Panc1 (cell line): ENCODE data around the gene NR2E1. TPM values are rescaled to one million over a fixed set of nuclear protein-coding genes. Genes with fewer than 3 reads are reported as not detected.
A peak's percentile ranks its signal among the peaks of the same experiment; 100 is the strongest.

Experiments used
- ATAC-seq: fragments of 200-7000 bp; cut with Tn5 transposase; 2 replicates; pipeline ENCODE4 v1.9.1; 2020; ENCODE audit warnings: mild to moderate bottlenecking, moderate library complexity
- BruUV-seq: library from RNA; stranded (reverse); fragments of 400-500 nt; replicated peaks from 2 replicates; lab custom pipeline; 2021; lab: Mats Ljungman, UMichigan
- CTCF ChIA-PET: fragments of 300-600 bp; sonication (Branson Sonifier 250); formaldehyde crosslinking; loops from one replicate; lab custom pipeline; 2022; ENCODE audit warnings: antibody characterized with exemption; lab: Charles Lee
- POLR2A ChIA-PET: fragments of 300-600 bp; sonication (Branson Sonifier 250); formaldehyde crosslinking; loops from one replicate; lab custom pipeline; 2022; ENCODE audit warnings: antibody characterized with exemption; lab: Charles Lee
- DNase-seq: peaks from one replicate; pipeline ENCODE4 v3.0.0-alpha.2; 2010; ENCODE audit warnings: low read depth, low spot score
- H3K27ac ChIP-seq: 2 replicates; pipeline ENCODE4 v1.5.1; 2011; ENCODE audit warnings: mild to moderate bottlenecking, low read length, inconsistent platforms
- H3K27me3 ChIP-seq: fragments of 200-500 bp; sonication (Bioruptor generic); 2 replicates; pipeline ENCODE4 v1.6.0; 2014; ENCODE audit warnings: low read length, inconsistent platforms; ENCODE audit not compliant: control insufficient read depth, insufficient read depth
- H3K36me3 ChIP-seq: fragments of 200-500 bp; sonication (Bioruptor generic); 2 replicates; pipeline ENCODE4 v1.5.1; 2014; ENCODE audit warnings: inconsistent platforms, mild to moderate bottlenecking, low read length, moderate library complexity; ENCODE audit not compliant: control insufficient read depth, insufficient read depth
- H3K4me1 ChIP-seq: 2 replicates; pipeline ENCODE4 v1.5.1; 2011; ENCODE audit warnings: inconsistent platforms, mild to moderate bottlenecking, low read length, moderate library complexity; ENCODE audit not compliant: control insufficient read depth, insufficient read depth
- H3K4me3 ChIP-seq, 2 experiments: 2 replicates each; pipeline ENCODE4 v1.5.1; 2011 to 2012; ENCODE audit warnings: low read depth in 2 of 2, low read length in 2 of 2, mild to moderate bottlenecking in 2 of 2, inconsistent platforms in 1 of 2, moderate library complexity in 1 of 2
- H3K9me3 ChIP-seq: fragments of 200-500 bp; sonication (Bioruptor generic); 2 replicates; pipeline ENCODE4 v1.5.1; 2014; ENCODE audit warnings: low read depth, mild to moderate bottlenecking, inconsistent platforms, low read length, moderate library complexity; ENCODE audit not compliant: control insufficient read depth, insufficient read depth
- POLR2AphosphoS5 ChIP-seq: IDR thresholded peaks from 2 replicates; pipeline ENCODE4 v1.6.1; 2012; ENCODE audit warnings: mild to moderate bottlenecking, low read depth, low read length, moderate library complexity
- SIN3A ChIP-seq: IDR thresholded peaks from 2 replicates; pipeline ENCODE4 v1.6.1; 2012; ENCODE audit warnings: low read depth, mild to moderate bottlenecking, low read length, moderate library complexity, borderline replicate concordance; ENCODE audit not compliant: insufficient read depth
- TCF7L2 ChIP-seq: IDR thresholded peaks from 2 replicates; pipeline ENCODE4 v1.6.1; 2011; ENCODE audit warnings: mild to moderate bottlenecking, low read depth, low read length, inconsistent platforms
- in situ Hi-C: cut with HindIII; loops from 2 replicates; pipeline ENCODE4 v1.10.0; 2016; ENCODE audit warnings: low sequenced_read_pairs, low pct_unique_long_range_greater_than_20kb
- intact Hi-C: fragments of 100-400 bp; cut with micrococcal nuclease; formaldehyde crosslinking; loops from one replicate; pipeline ENCODE4 v1.10.0; 2022; ENCODE audit not compliant: unreplicated experiment
- total RNA-seq: library from RNA; stranded (reverse); gene quantifications from one replicate; pipeline ENCODE4 v1.2.1, GENCODE V29; 2021; ENCODE audit not compliant: unreplicated experiment
- TF ChIP-seq, protein P1 (sequence below): fragments of 450-650 bp; IDR thresholded peaks from 2 replicates; pipeline ENCODE4 v1.5.1; 2017; ENCODE audit warnings: mild to moderate bottlenecking
- TF ChIP-seq, protein P2 (sequence below), 2 experiments: IDR thresholded peaks; 2 replicates each; pipeline ENCODE4 v1.6.1; 2011 to 2012; ENCODE audit warnings: low read depth in 2 of 2, control low read depth in 1 of 2, low read length in 1 of 2, mild to moderate bottlenecking in 1 of 2, moderate library complexity in 1 of 2; ENCODE audit not compliant: insufficient read depth in 1 of 2

Gene NR2E1
- total RNA-seq, 1 experiment from 2014 or later, result 0.13 TPM

DNA sequence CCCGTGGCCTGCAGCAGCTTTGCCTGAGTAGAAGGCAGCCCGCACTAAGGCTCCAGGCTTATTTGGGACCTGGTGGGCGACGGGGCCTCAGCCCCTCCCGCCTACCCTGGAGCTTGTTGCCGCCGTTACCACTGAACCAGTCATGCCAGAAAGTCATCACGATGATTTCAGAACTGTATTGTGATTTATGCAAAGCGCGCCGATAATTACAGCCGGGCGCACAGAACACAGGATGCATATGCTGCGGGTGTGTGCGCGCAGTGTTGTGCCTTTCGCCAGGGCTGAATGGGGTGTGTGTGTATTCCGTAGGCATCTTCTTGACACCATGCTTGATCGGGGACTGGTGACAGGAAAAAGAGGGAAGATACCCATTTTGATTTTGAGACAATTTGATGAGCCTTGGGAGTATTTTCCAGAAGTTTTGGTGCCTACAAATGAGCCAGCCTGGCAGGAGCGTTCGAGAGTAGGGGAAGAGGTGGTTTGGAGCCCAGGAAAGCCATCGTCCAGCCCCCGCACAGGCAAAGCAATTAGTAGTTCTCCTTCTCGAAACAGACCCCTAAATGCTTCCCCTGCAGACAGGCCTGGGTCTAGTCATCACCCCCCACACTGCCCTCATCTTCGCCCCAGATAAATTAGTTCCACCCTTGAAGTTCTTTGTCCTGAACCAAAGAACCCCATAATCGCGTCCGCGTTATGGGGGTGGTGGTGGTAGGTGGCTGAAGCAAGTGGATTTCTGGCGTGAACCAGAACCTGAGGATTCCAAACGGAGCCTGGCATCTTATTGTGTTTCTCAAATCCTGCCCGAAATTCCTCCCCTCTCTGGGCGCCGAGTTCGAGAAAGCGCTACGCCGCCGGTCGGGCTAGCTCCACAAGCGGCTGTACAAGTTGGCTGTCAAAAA is 1.9 kb upstream of the NR2E1 start:
- H3K4me1 ChIP-seq, result peaks cover 12% of the 10 kb centered on the region; the same call in 1 of the 2 replicates
- intact Hi-C loops, result no loop called here
- ChIA-PET CTCF (interaction anchor here (0.5 kb wide), 1 partner anchor 29 kb away, joined by 6 read pairs; no protein-coding TSS in a partner anchor), POLR2A (no interaction called here)
- TF ChIP-seq SIN3A (no peak), TCF7L2 (no peak), POLR2AphosphoS5 (no peak)
- TF ChIP-seq, protein P1, sequence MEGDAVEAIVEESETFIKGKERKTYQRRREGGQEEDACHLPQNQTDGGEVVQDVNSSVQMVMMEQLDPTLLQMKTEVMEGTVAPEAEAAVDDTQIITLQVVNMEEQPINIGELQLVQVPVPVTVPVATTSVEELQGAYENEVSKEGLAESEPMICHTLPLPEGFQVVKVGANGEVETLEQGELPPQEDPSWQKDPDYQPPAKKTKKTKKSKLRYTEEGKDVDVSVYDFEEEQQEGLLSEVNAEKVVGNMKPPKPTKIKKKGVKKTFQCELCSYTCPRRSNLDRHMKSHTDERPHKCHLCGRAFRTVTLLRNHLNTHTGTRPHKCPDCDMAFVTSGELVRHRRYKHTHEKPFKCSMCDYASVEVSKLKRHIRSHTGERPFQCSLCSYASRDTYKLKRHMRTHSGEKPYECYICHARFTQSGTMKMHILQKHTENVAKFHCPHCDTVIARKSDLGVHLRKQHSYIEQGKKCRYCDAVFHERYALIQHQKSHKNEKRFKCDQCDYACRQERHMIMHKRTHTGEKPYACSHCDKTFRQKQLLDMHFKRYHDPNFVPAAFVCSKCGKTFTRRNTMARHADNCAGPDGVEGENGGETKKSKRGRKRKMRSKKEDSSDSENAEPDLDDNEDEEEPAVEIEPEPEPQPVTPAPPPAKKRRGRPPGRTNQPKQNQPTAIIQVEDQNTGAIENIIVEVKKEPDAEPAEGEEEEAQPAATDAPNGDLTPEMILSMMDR, result no peak
- TF ChIP-seq, protein P2, sequence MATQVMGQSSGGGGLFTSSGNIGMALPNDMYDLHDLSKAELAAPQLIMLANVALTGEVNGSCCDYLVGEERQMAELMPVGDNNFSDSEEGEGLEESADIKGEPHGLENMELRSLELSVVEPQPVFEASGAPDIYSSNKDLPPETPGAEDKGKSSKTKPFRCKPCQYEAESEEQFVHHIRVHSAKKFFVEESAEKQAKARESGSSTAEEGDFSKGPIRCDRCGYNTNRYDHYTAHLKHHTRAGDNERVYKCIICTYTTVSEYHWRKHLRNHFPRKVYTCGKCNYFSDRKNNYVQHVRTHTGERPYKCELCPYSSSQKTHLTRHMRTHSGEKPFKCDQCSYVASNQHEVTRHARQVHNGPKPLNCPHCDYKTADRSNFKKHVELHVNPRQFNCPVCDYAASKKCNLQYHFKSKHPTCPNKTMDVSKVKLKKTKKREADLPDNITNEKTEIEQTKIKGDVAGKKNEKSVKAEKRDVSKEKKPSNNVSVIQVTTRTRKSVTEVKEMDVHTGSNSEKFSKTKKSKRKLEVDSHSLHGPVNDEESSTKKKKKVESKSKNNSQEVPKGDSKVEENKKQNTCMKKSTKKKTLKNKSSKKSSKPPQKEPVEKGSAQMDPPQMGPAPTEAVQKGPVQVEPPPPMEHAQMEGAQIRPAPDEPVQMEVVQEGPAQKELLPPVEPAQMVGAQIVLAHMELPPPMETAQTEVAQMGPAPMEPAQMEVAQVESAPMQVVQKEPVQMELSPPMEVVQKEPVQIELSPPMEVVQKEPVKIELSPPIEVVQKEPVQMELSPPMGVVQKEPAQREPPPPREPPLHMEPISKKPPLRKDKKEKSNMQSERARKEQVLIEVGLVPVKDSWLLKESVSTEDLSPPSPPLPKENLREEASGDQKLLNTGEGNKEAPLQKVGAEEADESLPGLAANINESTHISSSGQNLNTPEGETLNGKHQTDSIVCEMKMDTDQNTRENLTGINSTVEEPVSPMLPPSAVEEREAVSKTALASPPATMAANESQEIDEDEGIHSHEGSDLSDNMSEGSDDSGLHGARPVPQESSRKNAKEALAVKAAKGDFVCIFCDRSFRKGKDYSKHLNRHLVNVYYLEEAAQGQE (IDR thresholded peaks at IDR 0.05; ENCODE audit: insufficient read depth in 1 of 2, low read depth in 2 of 2, low read length in 1 of 2), result no peak
- no peaks in the 10 kb centered on the region; the same call in 1 of the 2 replicates for H3K36me3 ChIP-seq
- no peak overlapping the region for H3K27ac ChIP-seq
- H3K27me3 ChIP-seq, result peaks cover 63% of the 10 kb centered on the region
- peak overlapping the region in 1 of 2 experiments; percentile 65; a peak in 1 of 4 replicates for H3K4me3 ChIP-seq
- no peaks in the 10 kb centered on the region for H3K9me3 ChIP-seq
- peak; percentile 19; the same call in 1 of the 2 replicates for ATAC-seq
- in situ Hi-C loops, result no loop called here
- no peak for DNase-seq
- no TSS peak for BruUV-seq

DNA sequence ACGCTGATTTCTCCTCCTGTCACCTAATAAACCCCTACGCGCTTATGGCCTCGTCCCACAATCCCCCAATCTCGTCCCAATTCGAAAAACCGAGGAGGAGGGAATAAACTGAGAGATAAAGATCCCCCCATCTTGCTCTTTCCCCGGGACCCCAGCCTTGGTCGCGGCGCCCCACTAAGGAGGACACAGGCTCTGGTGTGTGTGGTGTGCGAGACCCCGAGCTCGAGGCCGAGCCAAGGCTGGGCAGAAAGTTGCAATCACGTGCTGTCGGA is 1.3 kb upstream of the NR2E1 start:
- Histone ChIP-seq H3K4me1 (peaks cover 12% of the 10 kb centered on the region; the same call in 1 of the 2 replicates), H3K27me3 (peaks cover 57% of the 10 kb centered on the region), H3K36me3 (no peaks in the 10 kb centered on the region; the same call in 1 of the 2 replicates), H3K9me3 (no peaks in the 10 kb centered on the region), H3K27ac (no peak overlapping the region), H3K4me3 (peak overlapping the region in 1 of 2 experiments; percentile 65; a peak in 2 of 4 replicates)
- intact Hi-C loops, result no loop called here
- TF ChIP-seq TCF7L2, result no peak
- no peak for TF ChIP-seq SIN3A
- TF ChIP-seq, protein P1, result no peak
- no peak for TF ChIP-seq POLR2AphosphoS5
- TF ChIP-seq, protein P2 (IDR thresholded peaks at IDR 0.05; ENCODE audit: insufficient read depth in 1 of 2, low read depth in 2 of 2, low read length in 1 of 2), result no peak
- ChIA-PET POLR2A (no interaction called here), CTCF (interaction anchor here (0.5 to 0.8 kb wide), 2 partner anchors 11 to 29 kb away, joined by 3 to 6 read pairs; no protein-coding TSS in a partner anchor)
- in situ Hi-C loops, result no loop called here
- ATAC-seq (no peak), DNase-seq (no peak)
- no TSS peak for BruUV-seq
